Measurements from ENCODE around the gene QKI.

Gene QKI

GRCh38 chr6:163626073-163626867 lies 211.8 kb downstream of the QKI start:
- DNase-seq: no peak

DNA sequence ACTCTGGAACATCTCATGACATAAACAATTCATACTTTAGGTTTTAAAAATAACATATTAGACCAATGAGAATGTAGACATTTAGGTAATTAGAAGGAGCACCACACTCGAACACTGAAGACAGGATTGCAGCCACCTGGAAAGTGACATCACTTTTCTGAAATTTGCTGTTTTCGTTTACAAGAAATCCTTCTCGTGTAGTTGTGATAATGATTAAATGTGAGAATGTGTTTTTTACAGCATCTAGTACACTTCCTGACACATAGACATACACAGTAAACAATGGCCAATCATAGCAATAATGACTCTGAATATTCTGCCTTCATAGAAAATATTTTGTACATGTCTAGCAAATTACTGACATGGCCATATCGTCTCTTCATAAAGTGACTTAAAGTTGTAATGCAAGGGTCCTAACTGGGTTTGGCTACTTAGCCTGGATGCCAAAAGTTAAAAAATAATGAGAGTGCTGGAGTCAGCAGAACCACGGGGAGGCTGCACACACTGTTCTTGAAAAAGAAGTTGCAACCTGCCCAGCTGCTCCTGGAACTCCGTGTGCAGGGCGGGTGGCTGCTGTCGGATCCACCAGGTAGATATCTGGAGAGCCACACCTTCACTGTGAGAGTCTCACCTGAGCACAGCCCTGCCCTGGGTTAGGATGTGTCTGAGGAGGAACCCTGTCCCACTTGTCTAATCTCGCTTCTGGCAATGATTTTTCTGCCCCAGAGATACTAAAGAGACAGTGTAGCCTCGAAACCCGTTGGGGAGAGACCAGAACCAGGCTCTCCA lies 212.9 kb downstream of the QKI start:
- no peak for DNase-seq
